A549 (cell line): ENCODE data around the gene TMEM53. TPM values are rescaled to one million over a fixed set of nuclear protein-coding genes. Genes with fewer than 3 reads are reported as not detected.

Experiments
- ATAC-seq, 2 experiments: fragments of 200-7000 bp in 1 of 2; fragments of >200 bp in 1 of 2; cut with Nextera tagmentation in 1 of 2; cut with Tn5 transposase in 1 of 2; 3 replicates each; pipeline versions ENCODE4 v1.8.0 to v1.9.1; 2018 to 2020; ENCODE audit warnings: mild to moderate bottlenecking in 1 of 2, moderate library complexity in 1 of 2
- CTCF ChIA-PET: fragments of 300-600 bp; sonication (Branson Sonifier 250); formaldehyde crosslinking; extraction: SDS; loops from one replicate; lab custom pipeline; 2021; ENCODE audit warnings: antibody characterized with exemption, inconsistent platforms; lab: Yijun Ruan, JAX
- POLR2A ChIA-PET: fragments of 350-600 bp; formaldehyde crosslinking; extraction: SDS; loops from one replicate; lab custom pipeline; 2021; ENCODE audit warnings: antibody characterized with exemption, inconsistent platforms; lab: Yijun Ruan, JAX
- DNase-seq, 2 experiments: peaks; one replicate each; pipeline versions ENCODE4 v3.0.0 to v3.0.0-alpha.2; 2011 to 2016; ENCODE audit warnings: low read depth in 1 of 2, low spot score in 1 of 2
- FAIRE-seq: peaks from 2 replicates; lab custom pipeline; 2011; peaks lifted over from hg19 to GRCh38; lab: Jason Lieb, UNC
- H3K27ac ChIP-seq, 2 experiments: fragments of >200 bp; sonication (Bioruptor Twin); formaldehyde crosslinking; 3 replicates each; pipeline ENCODE4 v1.5.1; 2016 to 2017
- H3K4me1 ChIP-seq: fragments of >200 bp; sonication (Bioruptor Twin); formaldehyde crosslinking; 3 replicates; pipeline ENCODE4 v1.6.1; 2016
- H3K4me2 ChIP-seq: fragments of >200 bp; sonication (Bioruptor Twin); formaldehyde crosslinking; 3 replicates; pipeline ENCODE4 v1.6.1; 2016
- H3K4me3 ChIP-seq: fragments of >200 bp; sonication (Bioruptor Twin); formaldehyde crosslinking; 3 replicates; pipeline ENCODE4 v1.5.1; 2016
- H3K9me3 ChIP-seq: fragments of >200 bp; sonication (Bioruptor Twin); formaldehyde crosslinking; 3 replicates; pipeline ENCODE4 v1.6.1; 2016
- BHLHE40 ChIP-seq: IDR thresholded peaks from 2 replicates; pipeline ENCODE4 v1.6.1; 2012; ENCODE audit warnings: low read depth, low read length, inconsistent platforms
- CBX2 ChIP-seq: fragments of 200-600 bp; sonication (generic); IDR thresholded peaks from 2 replicates; pipeline ENCODE4 v1.6.1; 2016; ENCODE audit warnings: low read depth, mild to moderate bottlenecking, borderline replicate concordance
- CBX8 ChIP-seq: fragments of 200-600 bp; sonication (generic); IDR thresholded peaks from 2 replicates; pipeline ENCODE4 v1.6.1; 2016
- CHD2 ChIP-seq: fragments of 150-350 bp; IDR thresholded peaks from 2 replicates; pipeline ENCODE4 v1.6.1; 2014; ENCODE audit warnings: low read length; ENCODE audit not compliant: partially characterized antibody
- CHD4 ChIP-seq: fragments of 200-600 bp; sonication (generic); IDR thresholded peaks from 2 replicates; pipeline ENCODE4 v1.6.1; 2016; ENCODE audit warnings: antibody characterized with exemption, mild to moderate bottlenecking, borderline replicate concordance
- FOSL2 ChIP-seq, 2 experiments: fragments of 450-650 bp in 1 of 2; fragments of >200 bp in 1 of 2; sonication (Bioruptor Twin) in 1 of 2; formaldehyde crosslinking; IDR thresholded peaks; 2 replicates each; pipeline versions ENCODE4 v1.5.0 to v1.6.1; 2016 to 2020; ENCODE audit warnings: mild to moderate bottlenecking in 1 of 2, moderate library complexity in 1 of 2
- FOXS1 ChIP-seq: fragments of 250-450 bp; sonication (Bioruptor Pico); IDR thresholded peaks from 2 replicates; pipeline ENCODE4 v1.5.0; 2020; ENCODE audit warnings: mild to moderate bottlenecking, moderate library complexity
- GATA3 ChIP-seq: IDR thresholded peaks from 2 replicates; pipeline ENCODE4 v1.6.1; 2012; ENCODE audit warnings: borderline replicate concordance
- JUN ChIP-seq, 2 experiments: fragments of >200 bp; sonication (Bioruptor Twin); formaldehyde crosslinking; IDR thresholded peaks; 2 replicates in 1 of 2; 3 replicates in 1 of 2; pipeline ENCODE4 v1.6.1; 2016 to 2017
- NPAS2 ChIP-seq: fragments of 250-450 bp; sonication (Bioruptor Pico); IDR thresholded peaks from 2 replicates; pipeline ENCODE4 v1.8.0; 2022; ENCODE audit warnings: mild to moderate bottlenecking, moderate library complexity, borderline replicate concordance
- NR3C1 ChIP-seq: fragments of >200 bp; sonication (Bioruptor Twin); formaldehyde crosslinking; IDR thresholded peaks from 3 replicates; pipeline ENCODE4 v1.6.1; 2017
- PHF8 ChIP-seq: fragments of 200-600 bp; sonication (generic); IDR thresholded peaks from 2 replicates; pipeline ENCODE4 v1.6.1; 2016; ENCODE audit warnings: low read depth, mild to moderate bottlenecking, antibody characterized with exemption, moderate library complexity, borderline replicate concordance
- POLR2A ChIP-seq: IDR thresholded peaks from 2 replicates; pipeline ENCODE4 v1.6.1; 2012; ENCODE audit warnings: mild to moderate bottlenecking, low read length
- RARB ChIP-seq: fragments of 250-450 bp; sonication (Bioruptor Pico); IDR thresholded peaks from 2 replicates; pipeline ENCODE4 v1.8.0; 2021; ENCODE audit warnings: mild to moderate bottlenecking, moderate library complexity
- RFX5 ChIP-seq: fragments of 450-650 bp; IDR thresholded peaks from 2 replicates; pipeline ENCODE4 v1.7.1; 2014; ENCODE audit warnings: antibody characterized with exemption, mild to moderate bottlenecking, moderate library complexity
- RNF2 ChIP-seq: fragments of 200-600 bp; sonication (generic); IDR thresholded peaks from 2 replicates; pipeline ENCODE4 v1.6.1; 2016; ENCODE audit warnings: low read depth, mild to moderate bottlenecking, antibody characterized with exemption, moderate library complexity, borderline replicate concordance
- SREBF2 ChIP-seq: fragments of 450-650 bp; IDR thresholded peaks from 2 replicates; pipeline ENCODE4 v1.6.1; 2014; ENCODE audit warnings: mild to moderate bottlenecking, moderate library complexity
- ZNF302 ChIP-seq: fragments of 250-450 bp; sonication (Bioruptor Pico); IDR thresholded peaks from 2 replicates; pipeline ENCODE4 v1.9.0; 2021; ENCODE audit warnings: inconsistent platforms, mild to moderate bottlenecking, moderate library complexity
- ZSCAN20 ChIP-seq: fragments of 250-450 bp; sonication (Bioruptor Pico); IDR thresholded peaks from 2 replicates; pipeline ENCODE4 v1.8.0; 2022; ENCODE audit warnings: mild to moderate bottlenecking, moderate library complexity
- WGBS: methylation state at CpG from one replicate; pipeline ENCODE4 v1.1.6; 2017; ENCODE audit errors: missing lambda C conversion rate; 5-methylcytosine and 5-hydroxymethylcytosine counted together
- polyA plus RNA-seq, 4 experiments: library from polyadenylated mRNA; depleted of rRNA in 3 of 4; stranded (reverse); fragments of >200 nt; fragmentation: RNase III in 1 of 4; extraction: RNeasy Plus Mini Kit Qiagen cat#74134 plus additional on column Dnase treatment in 1 of 4; gene quantifications; 2 replicates in 3 of 4; 3 replicates in 1 of 4; pipeline ENCODE4 v1.2.3, GENCODE V29; 2011 to 2017
- TF ChIP-seq, protein P1 (sequence below): fragments of >200 bp; sonication (Bioruptor Twin); formaldehyde crosslinking; IDR thresholded peaks from 3 replicates; pipeline ENCODE4 v1.5.1; 2016
- TF ChIP-seq, protein P2 (sequence below): fragments of 250-450 bp; sonication (Bioruptor Pico); IDR thresholded peaks from 2 replicates; pipeline ENCODE4 v1.5.0; 2021; ENCODE audit warnings: mild to moderate bottlenecking, moderate library complexity, borderline replicate concordance

Gene TMEM53
- polyA plus RNA-seq, 2 of the 4 experiments (the other 2 are of a cell fraction) = 6.2 to 8.0 TPM

DNA sequence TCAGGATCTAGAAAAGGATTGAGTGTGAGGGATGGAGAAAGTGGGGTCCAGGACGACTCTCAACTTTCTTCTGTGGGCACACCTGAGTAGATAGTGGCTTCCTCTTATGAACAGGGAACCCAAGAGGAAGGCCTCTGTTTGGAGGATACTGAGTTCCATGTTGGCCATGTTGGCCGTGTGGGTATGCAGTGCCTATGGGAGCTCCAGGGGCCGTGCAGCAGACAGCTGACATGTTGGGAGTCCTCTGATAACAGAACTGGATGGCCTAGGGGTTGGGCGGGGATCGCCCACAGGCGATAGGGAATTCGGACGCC lies 43.0 kb downstream of the TMEM53 start:
- TF ChIP-seq CHD4 = no peak
- no peak for TF ChIP-seq JUN (IDR thresholded peaks at IDR 0.05)
- no peak for TF ChIP-seq CBX8
- TF ChIP-seq ZNF302 (CRISPR knock-in tag) = no peak
- TF ChIP-seq, protein P1, sequence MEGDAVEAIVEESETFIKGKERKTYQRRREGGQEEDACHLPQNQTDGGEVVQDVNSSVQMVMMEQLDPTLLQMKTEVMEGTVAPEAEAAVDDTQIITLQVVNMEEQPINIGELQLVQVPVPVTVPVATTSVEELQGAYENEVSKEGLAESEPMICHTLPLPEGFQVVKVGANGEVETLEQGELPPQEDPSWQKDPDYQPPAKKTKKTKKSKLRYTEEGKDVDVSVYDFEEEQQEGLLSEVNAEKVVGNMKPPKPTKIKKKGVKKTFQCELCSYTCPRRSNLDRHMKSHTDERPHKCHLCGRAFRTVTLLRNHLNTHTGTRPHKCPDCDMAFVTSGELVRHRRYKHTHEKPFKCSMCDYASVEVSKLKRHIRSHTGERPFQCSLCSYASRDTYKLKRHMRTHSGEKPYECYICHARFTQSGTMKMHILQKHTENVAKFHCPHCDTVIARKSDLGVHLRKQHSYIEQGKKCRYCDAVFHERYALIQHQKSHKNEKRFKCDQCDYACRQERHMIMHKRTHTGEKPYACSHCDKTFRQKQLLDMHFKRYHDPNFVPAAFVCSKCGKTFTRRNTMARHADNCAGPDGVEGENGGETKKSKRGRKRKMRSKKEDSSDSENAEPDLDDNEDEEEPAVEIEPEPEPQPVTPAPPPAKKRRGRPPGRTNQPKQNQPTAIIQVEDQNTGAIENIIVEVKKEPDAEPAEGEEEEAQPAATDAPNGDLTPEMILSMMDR = no peak
- TF ChIP-seq RNF2 = no peak
- TF ChIP-seq BHLHE40 = no peak
- TF ChIP-seq NPAS2 (CRISPR knock-in tag) = no peak
- no peak for TF ChIP-seq RARB (CRISPR knock-in tag)
- TF ChIP-seq FOXS1 (CRISPR knock-in tag) = no peak
- TF ChIP-seq, protein P2, sequence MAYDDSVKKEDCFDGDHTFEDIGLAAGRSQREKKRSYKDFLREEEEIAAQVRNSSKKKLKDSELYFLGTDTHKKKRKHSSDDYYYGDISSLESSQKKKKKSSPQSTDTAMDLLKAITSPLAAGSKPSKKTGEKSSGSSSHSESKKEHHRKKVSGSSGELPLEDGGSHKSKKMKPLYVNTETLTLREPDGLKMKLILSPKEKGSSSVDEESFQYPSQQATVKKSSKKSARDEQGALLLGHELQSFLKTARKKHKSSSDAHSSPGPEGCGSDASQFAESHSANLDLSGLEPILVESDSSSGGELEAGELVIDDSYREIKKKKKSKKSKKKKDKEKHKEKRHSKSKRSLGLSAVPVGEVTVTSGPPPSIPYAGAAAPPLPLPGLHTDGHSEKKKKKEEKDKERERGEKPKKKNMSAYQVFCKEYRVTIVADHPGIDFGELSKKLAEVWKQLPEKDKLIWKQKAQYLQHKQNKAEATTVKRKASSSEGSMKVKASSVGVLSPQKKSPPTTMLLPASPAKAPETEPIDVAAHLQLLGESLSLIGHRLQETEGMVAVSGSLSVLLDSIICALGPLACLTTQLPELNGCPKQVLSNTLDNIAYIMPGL (CRISPR knock-in tag) = no peak
- TF ChIP-seq CBX2 = no peak
- TF ChIP-seq CHD2 = no peak
- H3K9me3 ChIP-seq = no peaks in the 10 kb centered on the region
- ATAC-seq = peak in 1 of 2 experiments; percentile 57; a peak in 4 of 6 replicates
- CTCF ChIA-PET = interaction anchor here (0.8 to 14.6 kb wide), 7 partner anchors 11 to 309 kb away, joined by 3 to 119 read pairs (median 5); no protein-coding TSS in a partner anchor
- WGBS = 25% methylated on average over 3 of the region's 8 CpGs
- POLR2A ChIA-PET = interaction anchor here (0.6 to 3.8 kb wide), 11 partner anchors 8 to 419 kb away, joined by 3 to 19 read pairs (median 4); partner anchors contain the start of genes ARMH1, DMAP1 and TMEM53
- peak overlapping the region; percentile 79 for H3K4me2 ChIP-seq
- no peak for FAIRE-seq
- peak overlapping the region; percentile 77 for H3K4me3 ChIP-seq
- H3K4me1 ChIP-seq = peaks cover 18% of the 10 kb centered on the region; the same call in 1 of the 3 replicates
- H3K27ac ChIP-seq = peak overlapping the region; percentile 97
- DNase-seq = no peak

DNA sequence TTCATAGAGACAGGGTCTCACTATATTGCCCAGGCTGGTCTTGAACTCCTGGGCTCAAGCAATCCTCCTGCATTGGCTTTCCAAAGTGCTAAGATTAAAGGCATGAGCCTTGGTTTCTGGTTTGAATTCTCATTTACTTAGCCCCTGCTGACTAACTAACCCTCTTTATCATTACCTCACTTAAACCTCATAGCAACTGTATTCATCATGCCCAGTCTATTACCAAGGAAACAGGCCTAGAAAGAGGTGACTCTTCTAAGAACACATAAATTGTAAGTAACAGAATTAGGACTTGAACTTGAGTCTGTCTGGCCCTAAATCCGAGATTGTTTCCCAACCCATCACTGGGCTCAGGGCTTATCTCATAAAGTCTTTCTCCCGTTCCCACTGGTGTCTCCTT lies 44.2 kb downstream of the TMEM53 start:
- FAIRE-seq = no peak
- Histone ChIP-seq H3K27ac (no peak overlapping the region), H3K4me2 (no peak overlapping the region), H3K4me3 (no peak overlapping the region), H3K4me1 (peaks cover 18% of the 10 kb centered on the region; the same call in 1 of the 3 replicates), H3K9me3 (no peaks in the 10 kb centered on the region)
- ChIA-PET CTCF (interaction anchor here (0.9 to 14.6 kb wide), 2 partner anchors 10 to 21 kb away, joined by 3 to 119 read pairs; no protein-coding TSS in a partner anchor), POLR2A (no interaction called here)
- WGBS = 88% methylated on average over 2 of the region's 2 CpGs
- no peak for ATAC-seq
- TF ChIP-seq PHF8 (no peak), ZSCAN20 (no peak), POLR2A (no peak), FOSL2 (IDR thresholded peaks at IDR 0.05) (no peak), FOSL2 (CRISPR knock-in tag; IDR thresholded peaks at IDR 0.05) (no peak)
- DNase-seq = no peak

DNA sequence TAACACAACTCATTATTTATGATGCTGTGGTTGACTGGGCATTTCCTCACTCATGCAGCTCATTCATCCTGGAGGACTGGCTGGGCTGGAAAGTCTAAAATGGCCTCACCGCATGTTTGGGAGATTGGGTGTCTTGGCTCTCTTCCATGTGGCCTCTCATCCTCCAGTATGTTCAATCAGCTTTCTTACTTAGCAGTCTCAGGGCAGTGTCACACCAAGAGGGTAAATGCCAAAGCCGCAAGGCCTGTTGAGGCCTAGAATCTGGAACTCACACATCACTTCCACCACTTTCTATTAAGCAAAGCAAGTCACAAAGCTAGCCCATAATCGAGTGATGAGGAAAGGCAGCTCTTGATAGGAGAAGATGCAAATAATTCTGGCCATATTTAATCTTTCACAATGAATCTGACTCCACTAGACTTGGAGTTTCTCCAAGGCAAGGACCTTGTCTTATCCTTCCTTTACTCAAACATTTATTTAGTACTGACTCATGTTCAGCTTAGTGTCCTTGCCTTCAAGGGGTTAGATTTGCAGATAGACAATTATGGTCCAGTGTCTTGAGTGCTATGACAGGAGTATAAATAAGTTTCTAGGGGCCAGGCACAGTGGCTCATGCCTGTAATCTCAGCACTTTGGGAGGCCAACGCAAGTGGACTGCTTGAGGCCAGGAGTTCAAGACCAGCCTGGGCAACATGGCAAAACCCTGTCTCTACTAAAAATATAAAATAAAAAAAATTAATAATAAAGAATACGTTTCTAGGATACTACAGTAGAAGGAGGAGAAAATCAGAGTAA lies 45.1 kb downstream of the TMEM53 start:
- WGBS = 46% methylated on average over 5 of the region's 5 CpGs
- DNase-seq = peak in 1 of 2 experiments; percentile 37
- TF ChIP-seq NR3C1 (no peak), RFX5 (no peak), NPAS2 (CRISPR knock-in tag) (no peak), SREBF2 (no peak), PHF8 (no peak), GATA3 (peak; percentile 22; the same call in 1 of the 2 replicates)
- TF ChIP-seq, all 56 proteins: peak for 1
- ChIA-PET CTCF (interaction anchor here (1.0 to 1.3 kb wide), 2 partner anchors 23 to 34 kb away, joined by 4 to 8 read pairs; no protein-coding TSS in a partner anchor), POLR2A (no interaction called here)
- H3K9me3 ChIP-seq = no peaks in the 10 kb centered on the region
- peaks cover 18% of the 10 kb centered on the region; the same call in 1 of the 3 replicates for H3K4me1 ChIP-seq
- H3K4me3 ChIP-seq = no peak overlapping the region
- FAIRE-seq = no peak
- 0 out of 3 replicates have a peak overlapping the region, but pooled peaks have one; percentile 13 for H3K4me2 ChIP-seq
- no peak overlapping the region for H3K27ac ChIP-seq
- ATAC-seq = no peak; a peak in 1 of 6 replicates
